ENCODE measurements around the gene CADM4.

The CADM4 gene

DNA sequence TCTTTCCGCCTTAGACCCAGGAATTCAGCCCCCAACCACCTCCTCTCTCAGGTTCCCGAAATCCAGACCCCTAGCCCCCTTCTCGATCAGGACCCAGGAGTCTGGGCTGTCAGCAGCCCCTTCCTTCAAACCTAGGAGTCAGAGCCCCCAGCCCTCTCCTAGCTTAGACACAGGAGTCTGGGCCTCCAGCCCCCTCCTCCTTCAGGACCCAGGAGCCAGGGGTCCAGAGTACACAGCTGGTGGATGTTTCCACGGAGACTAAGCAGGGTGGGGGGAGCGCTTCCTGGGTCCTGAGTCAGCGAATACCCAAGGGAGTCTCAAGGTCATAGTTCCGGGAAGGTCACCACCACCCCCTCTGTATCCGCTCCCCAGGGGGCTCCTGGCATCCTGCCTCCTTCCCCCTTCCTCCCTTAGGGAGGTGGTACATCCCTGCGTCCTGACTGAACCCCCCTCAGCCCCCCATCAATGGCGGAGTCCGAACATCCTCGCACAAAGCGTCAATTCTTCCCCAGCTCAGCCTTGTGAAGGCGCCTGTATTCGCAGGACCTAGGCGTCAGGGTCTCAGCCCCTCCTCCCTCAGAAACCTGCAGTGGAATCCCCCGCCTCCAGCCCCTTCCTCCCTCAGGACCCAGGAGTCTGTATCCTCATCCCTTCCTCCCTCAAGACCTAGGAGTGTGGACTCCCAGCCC lies 4.6 kb downstream of the CADM4 start:
- in situ Hi-C loops (cut with HindIII; ENCODE audit: low sequenced_read_pairs): no loop called here

DNA sequence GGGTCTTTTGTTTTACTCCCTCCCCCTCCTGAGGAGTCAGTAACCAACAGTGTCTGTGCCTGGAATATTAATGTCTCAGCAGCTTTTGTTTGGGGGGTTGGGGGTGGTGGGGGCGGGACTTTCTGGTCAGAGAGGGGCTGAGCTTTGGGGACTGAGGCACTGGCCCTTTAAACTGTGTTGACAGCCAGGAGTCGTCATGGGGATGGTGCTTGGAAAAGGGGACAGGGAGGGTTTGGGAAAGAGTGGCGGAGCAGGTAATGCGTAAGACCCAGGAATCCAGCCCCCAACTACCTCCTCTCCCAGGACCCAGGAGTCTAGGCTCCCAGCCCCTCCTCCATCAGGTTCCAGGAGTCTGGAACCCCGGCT lies 5.2 kb downstream of the CADM4 start:
- in situ Hi-C loops (cut with HindIII; ENCODE audit: low sequenced_read_pairs): no loop called here

DNA sequence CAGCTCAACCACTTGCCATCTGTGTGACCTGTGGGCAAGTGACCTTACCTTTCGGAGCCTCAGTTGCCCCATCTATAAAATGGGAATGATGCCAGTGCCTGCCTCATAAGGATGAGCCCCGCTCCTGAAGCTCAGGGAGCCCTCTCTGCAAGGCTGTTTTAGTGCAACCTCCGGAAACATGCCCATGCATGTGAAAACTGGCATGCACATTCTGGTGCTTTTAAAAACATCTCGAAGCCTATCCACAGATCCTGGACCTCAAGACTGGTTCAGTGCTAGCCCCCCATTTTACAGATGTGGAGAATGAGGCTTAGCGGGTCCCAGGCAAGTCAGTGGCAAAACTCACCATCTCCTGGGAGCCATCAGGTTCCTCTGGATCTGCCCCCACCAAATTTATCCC lies 5.6 kb downstream of the CADM4 start:
- in situ Hi-C loops (cut with HindIII; ENCODE audit: low sequenced_read_pairs): no loop called here

DNA sequence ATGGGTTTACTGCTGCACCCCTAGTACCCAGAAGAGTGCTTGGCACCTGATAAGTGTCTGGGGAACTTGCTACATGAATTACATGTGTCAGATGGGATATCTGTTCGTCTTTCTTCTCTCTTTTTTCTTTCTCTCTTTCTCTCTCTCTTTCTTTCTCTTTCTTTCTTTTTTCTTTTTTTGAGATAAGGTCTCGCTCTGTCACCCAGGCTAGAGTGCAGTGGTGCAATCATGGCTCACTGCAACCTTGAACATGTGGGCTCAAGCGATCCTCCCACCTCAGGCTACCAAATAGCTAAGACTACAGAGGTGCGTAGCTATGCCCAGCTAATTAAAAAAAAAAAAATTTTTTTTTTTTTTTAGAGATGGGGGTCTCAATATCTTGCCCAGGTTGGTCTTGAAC lies 6.1 kb downstream of the CADM4 start:
- in situ Hi-C loops (cut with HindIII; ENCODE audit: low sequenced_read_pairs): no loop called here

DNA sequence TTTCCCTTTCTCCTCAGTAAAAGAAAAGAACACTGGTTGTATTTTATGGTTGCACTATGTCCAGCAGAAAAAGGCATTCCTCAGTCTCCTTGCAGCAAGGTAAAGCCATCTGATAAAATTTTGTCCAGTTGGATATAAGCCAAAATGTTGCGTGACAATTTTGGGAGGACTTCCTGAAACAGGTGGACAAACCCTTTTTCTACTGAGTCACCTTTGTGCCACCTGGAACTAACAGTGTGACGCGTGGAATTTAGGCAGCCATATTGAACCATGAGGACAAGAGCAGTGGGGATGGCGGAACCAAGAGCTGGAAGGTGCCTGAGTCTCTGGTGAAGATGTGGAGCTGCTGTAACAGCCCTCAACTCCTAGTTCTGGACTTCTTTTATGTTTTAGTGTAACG lies 8.2 kb downstream of the CADM4 start:
- in situ Hi-C loops (cut with HindIII; ENCODE audit: low sequenced_read_pairs): no loop called here

DNA sequence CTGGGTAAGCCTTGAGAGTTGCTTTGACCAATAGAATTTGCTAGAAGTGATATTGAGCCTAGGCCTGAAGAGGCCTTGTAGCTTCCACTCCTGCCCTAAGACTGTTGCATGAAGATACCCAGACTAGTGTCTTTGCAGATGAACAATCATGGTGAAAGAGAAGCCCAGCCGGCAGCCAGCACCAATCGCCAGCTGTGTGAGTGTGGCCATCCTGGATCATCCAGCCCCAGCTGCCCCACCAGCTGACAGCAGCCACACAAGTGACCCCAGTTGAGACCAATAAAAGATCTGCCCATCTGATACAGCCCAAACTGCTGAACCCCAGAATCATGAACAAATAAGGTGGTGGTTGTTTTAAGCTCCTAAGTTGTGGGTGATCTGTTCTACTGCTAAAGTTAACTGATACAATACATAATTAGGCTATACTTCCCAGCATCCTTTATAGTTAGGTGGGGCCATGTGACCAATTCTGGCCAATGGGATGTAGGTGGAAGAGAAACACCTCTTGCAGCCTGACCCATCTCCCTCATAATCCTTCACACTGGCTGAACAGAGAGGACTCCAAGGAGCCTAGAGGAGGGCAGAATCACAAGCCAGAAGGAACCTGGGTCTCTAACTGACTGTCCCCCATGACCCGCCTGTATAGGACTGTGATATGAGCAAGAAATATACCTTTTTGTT lies 10.9 kb downstream of the CADM4 start:
- in situ Hi-C loops (cut with HindIII; ENCODE audit: low sequenced_read_pairs): no loop called here

DNA sequence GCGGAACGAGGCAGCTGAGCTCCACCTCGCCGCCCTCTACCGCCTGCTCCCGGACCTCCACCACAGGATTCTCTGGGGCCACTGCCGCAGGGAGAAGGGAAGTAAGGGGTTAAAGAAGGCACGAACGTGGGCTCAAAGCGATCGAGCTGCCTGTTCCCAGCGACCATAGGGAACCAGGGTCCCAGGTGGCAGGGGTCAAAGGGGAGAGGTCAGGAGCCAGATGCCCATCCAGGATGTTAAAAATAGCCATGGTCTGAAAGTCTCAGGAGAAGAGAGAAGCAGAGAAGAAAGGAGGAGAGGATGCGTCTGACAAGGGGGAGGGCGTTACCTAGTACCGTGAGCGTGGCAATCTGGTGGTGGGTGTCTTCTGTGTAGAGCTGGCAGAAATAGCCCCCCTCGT lies 12.8 kb downstream of the CADM4 start:
- in situ Hi-C loops (cut with HindIII; ENCODE audit: low sequenced_read_pairs): no loop called here

DNA sequence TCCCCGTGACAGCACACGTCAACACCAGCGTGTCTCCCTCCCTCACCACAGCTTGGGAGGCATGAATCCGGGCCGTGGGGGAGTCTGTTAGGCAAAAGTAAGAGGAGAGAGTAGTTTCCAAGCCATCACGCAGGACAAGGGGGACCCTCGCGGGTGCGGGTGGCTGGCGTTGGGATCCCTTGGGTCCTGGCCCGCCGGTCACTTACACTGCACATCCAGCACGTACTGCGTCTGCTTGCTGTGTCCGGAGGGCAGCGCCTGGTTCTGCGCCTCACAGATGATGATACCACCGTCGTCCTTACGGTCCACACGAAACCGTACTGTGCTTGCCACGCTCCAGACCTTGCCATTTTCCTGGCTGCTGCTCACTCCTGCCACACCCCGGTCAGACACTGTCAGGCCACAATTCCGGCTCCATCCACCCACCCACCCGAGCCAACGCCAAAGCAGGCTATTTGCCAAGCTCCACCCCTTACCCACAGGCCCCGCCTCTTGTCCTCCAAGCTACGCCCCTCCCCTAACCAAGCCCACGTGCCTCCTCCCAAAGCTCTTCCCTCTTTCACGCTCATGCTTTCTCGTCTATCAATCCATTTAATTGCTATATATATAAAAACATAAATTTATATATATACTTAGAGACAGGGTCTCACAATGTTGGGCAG lies 13.6 kb downstream of the CADM4 start:
- in situ Hi-C loops (cut with HindIII; ENCODE audit: low sequenced_read_pairs): no loop called here

DNA sequence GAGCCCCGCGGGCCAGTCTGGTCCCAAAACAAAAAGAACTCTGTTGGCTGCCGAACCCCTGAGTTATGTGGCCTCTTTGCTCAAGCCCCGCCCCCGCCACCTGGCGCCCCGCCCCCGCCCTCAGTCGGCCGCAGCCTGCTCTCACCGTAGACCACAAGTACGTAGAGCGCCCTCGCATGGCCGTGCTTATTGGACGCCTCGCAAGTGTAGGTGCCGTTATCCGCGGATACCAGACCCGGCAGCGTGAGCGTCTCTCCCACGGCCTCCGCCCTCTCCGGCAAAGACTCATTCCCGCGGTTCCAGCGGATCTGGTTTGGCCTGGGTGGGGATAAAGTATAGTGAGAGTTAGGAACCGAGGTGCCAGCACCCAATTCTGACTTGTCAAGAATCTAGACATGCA lies 14.7 kb downstream of the CADM4 start:
- in situ Hi-C loops (cut with HindIII; ENCODE audit: low sequenced_read_pairs): no loop called here

DNA sequence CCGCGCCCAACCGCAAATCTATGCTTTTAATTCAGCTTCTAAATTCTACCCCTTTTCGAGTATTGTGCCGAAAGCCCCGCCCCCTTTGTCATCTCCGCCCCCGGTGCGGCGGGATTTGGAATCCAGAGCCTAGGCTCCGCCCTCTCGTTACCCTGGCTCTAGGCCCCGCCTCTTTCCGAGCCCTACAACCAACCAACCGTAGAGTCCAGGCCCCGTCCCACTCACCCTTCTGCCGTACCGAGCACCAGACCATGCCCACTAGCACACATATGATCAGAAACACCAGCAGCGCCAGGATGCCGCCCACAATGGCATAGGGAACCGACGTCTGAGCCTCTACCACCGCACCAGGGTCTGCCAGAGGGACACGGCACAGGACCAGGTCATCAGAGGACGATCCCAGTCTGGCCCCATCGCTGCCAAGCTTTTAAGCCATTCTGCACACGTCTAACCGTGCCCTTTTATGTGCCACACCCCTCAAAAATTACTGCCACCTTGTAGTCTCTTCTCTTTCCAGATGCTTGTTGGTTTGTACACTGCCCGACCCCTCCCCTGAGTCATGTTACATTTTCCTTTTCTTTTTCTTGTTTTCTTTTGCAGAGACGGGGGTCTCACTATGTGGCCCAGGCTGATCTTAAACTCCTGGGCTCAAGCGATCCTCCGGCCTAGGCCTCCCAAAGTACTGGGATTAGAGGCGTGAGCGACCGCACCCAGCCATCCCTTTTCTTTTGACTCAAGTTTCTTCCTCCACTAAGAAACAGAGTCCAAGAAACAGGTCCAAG lies 15.6 kb downstream of the CADM4 start:
- in situ Hi-C loops (cut with HindIII; ENCODE audit: low sequenced_read_pairs): no loop called here

DNA sequence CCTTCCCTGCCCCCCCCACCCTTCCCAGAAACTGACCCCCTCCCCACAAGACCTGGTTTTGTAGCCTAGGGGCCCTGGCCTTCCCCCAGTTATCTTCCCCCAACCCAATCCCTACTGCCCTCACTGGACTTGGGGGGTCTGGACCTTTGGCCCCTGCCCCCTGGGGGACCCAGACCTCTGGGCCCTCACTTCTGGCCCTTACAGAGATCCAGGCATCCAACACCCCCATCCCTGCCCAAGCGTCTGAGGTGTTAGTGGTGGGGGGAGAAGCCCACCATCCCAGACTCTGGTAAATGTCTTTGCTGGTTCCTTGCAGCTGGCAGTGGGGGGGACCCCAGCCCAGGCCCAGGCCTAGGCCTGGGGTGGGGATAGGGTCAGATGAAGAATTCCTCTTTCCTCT lies 16.7 kb downstream of the CADM4 start:
- in situ Hi-C loops (cut with HindIII; ENCODE audit: low sequenced_read_pairs): no loop called here

DNA sequence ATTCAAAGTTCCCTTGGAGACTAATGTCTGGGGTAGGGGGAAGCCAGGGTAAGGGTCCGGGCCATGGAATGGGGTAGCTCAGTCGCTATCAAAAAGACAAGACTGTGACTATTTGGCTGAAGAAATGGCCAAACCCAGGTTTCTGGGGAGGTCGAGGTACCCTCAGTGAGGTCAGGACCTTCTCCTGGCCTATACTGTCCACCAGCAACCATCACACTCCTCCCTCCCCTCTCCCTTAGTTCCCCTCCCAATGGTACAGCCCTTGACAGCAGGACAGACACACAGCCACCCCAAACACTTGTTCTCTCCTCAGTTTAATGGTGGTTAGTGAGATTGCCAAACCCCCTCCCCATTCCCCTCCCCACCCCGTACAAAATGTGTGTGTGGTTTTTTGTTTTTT lies 17.6 kb downstream of the CADM4 start:
- in situ Hi-C loops (cut with HindIII; ENCODE audit: low sequenced_read_pairs): no loop called here

DNA sequence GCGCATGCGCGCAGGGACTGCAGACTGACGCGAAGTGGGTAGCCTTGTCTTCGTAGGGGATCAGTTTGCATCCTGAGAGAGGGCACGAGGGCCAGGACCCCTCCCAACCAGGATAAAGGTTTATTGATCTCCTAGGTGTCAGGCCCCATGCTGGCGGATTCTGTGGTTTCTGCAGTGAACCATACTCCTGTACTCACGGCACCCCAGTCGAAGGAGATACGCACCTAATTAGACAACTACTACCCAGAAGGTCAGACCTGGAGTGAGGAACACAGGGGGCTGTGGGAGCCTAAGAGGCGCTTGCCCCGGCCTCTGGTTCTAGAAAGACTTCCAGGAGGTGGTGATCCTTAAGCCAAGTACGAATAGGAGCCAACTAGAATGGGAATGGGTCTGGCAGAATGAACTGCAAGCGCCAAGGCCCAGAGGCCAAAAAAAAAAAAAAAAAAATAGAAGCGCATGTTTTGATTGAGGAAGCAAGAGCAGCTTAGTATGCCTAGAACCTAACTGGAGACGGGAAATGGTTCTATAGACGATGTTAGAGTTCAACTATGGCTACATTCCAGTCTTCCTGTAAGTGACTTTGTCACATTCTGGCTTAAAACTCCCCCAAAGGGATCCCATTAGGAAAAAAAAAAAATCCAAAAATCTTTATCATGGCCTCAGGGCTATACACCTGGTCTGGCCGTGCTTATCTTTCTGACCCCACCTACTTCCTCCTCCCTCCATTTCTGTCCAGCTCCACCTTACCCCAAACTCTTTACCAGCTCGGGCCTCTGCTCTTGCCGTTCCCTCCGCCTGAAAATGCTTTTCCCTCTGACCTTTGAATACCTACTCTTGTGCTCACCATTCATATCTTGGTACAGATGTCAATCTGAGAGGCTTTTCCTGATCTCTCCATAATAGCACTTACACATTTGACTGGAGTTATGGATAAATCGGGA lies 19.3 kb downstream of the CADM4 start:
- in situ Hi-C loops (cut with HindIII; ENCODE audit: low sequenced_read_pairs): no loop called here

DNA sequence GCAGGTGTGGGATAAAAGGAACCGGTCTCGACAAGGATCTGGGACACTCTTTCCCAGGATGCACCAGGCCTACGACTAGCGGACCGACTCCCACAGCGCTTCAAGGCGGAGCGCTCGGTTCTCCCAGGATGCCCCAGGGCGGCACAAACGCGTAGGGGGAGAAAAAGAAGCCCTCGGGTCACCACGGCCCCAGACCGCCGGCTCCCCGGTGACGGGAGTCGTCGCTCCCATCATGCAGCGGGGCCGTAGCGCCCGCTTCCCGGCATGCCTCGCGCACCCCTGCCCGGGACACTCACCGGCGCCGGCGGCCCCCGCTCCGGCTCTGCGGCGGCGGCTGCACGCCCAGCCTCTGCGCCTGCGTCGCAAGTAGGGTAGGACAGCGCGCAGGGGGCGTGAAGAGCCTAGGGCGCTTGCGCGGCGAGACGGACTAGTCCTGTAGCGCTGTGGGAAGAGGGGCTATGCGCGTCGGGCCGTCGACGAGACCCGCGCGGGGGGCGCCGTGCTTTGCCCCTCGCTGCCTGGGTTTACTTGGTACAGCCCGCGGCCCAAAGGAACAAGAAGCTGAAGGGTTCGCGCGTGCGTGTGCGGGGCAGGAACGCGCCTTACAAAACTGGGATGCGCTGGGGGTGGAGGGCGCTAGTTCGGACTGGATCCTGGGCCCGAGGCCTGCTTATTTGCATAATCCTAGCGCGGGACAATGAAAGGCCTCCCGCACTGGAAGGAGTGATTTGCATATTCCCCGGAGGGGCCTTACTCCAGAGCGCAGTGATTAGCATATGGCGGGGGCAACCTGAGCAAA lies 20.2 kb downstream of the CADM4 start, which contains the start of gene ZNF428:
ZNF428 (minus strand) TSS at position 368 of the 799 bp plus-strand sequence. CDS start 5,325 bp downstream, outside the sequence.
- in situ Hi-C loops (cut with HindIII; ENCODE audit: low sequenced_read_pairs): no loop called here

DNA sequence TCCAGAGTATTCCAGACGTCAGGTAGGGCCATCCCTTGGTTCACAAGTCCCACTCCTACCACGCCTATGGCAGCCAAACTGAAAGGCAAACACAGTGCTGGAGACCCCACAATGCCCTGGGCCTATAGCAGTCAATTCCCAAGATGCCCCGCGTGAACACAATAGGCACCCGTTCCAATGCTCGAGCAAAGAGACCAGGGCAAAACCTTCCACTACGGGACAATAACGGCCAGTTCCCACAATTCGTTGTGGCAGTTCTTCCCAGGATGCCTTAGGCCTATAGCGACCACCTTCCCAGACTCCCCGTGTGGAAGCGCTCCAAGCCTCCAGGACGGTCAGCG lies 20.8 kb downstream of the CADM4 start:
- in situ Hi-C loops (cut with HindIII; ENCODE audit: low sequenced_read_pairs): no loop called here

DNA sequence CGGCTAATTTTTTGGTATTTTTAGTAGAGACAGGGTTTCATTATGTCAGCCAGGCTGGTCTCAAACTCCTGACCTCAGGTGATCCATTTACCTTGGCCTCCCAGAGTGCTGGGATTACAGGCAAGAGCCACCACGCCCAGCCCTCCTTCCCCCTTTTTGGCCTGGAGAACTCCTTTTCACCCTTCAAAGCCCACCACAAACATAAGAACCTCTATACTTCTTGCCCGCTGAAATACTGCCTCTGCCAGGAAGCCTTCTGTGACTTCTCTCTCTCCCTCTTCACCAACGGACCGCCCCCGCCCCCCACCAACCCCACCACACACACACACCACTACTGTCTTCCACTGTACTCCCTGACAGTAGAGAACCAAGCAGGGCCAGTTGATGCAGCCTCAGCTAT lies 22.7 kb downstream of the CADM4 start:
- in situ Hi-C loops (cut with HindIII; ENCODE audit: low sequenced_read_pairs): no loop called here

DNA sequence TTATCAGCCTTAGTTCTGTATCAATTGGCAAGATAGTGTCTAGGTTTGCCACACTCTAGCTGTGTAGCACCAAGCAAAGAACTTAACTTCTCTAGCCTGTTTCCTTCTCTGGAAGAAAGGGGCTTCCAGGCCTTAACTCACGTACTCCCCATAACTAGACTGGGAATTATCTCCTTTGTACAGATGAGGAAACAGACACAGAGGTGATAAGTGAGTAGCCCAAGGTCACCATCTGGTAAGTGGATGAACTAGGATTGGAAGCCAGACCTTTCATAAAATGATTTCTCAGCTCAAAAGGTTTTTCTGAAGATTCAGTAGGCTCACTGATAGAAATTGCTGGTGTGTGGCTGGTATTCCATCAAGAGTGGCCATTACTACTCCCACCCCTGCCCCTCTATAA lies 23.3 kb downstream of the CADM4 start:
- in situ Hi-C loops (cut with HindIII; ENCODE audit: low sequenced_read_pairs): no loop called here

DNA sequence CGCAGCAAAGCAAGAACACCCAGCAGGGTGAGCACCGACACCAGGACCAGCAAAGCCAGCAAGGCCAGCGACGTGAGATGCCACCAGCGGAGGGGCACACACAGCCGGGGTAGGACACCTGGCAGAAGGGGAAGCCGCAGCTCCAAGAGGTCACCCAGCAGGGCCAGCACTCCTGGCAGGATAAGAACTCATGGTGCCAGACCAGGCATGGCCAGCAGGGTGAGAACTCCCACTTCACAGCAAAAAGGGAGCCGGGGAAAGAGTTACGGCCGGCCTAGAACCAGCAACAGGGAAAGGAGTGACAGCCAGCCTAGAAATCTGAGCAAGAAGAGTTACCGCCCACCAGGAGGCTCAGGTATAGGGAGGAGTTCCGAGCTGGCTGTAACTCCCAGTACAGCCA lies 27.3 kb downstream of the CADM4 start:
- in situ Hi-C loops (cut with HindIII; ENCODE audit: low sequenced_read_pairs): no loop called here

DNA sequence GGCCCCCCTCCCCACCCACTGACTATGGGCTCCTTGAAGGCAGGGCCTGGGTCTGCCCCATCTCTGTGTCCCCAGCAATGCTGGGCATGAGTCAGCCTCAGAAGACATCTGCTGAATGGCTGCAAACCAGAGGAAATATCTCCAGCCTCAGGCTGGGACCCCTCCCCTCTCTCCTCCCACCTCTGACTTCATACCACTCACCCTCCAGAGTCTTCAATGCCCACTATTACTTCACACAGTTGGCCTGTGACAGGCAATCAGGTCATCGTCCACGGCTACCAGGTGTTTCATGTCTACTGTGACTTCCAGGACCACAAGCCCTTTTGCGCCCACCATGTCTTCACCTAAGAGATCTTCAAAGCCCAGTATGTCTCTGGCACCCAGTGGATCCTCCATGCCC lies 27.9 kb downstream of the CADM4 start, which contains the start of gene SRRM5:
SRRM5 (plus strand) TSS at position 301 of the 400 bp plus-strand sequence; CDS start at position 335, 34 bp downstream.
- in situ Hi-C loops (cut with HindIII; ENCODE audit: low sequenced_read_pairs): no loop called here

DNA sequence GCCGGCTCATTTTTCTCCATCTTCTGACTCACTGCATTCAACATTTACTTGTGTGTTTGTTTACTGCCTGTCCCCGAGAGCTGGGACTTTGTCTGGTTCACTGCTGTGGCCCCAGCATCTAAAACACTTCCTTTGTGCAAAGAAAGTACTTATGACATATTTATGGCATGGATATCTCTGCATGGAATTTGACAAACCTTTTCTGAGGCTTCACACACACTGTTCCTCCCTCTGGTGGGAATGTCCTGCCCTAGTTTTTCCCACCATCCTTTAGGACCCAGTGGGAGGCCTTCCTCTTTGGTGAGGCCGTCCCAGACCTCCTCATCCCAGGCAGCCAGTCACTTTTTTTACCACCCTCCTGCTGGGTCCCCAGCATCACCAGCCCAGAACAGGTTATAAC lies 29.2 kb downstream of the CADM4 start:
- in situ Hi-C loops (cut with HindIII; ENCODE audit: low sequenced_read_pairs): no loop called here

All from DLD1 (cell line).